Iris pigment epithelial cell (primary cell): ENCODE measurements around the gene NOX4.
A peak's percentile ranks its signal among the peaks of the same experiment; 100 is the strongest.
"Not testable (repeated sequence)": the region's sequence is repeated elsewhere in the genome, so short reads cannot be mapped to it uniquely, and the experiment has no call there.

ENCODE experiments used
- DNase-seq: peaks from one replicate; pipeline ENCODE4 v3.0.0-alpha.2; 2011; ENCODE audit warnings: low read depth

NOX4 gene

DNA sequence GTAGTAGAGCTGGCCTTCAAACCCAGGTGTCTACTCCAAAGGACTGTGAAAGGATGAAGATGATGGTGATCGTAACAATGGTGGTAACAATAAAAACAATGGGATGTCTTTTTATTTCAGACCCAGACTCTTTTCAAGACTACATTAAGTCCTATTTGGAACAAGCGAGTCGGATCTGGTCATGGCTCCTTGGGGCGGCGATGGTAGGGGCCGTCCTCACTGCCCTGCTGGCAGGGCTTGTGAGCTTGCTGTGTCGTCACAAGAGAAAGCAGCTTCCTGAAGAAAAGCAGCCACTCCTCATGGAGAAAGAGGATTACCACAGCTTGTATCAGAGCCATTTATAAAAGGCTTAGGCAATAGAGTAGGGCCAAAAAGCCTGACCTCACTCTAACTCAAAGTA is 196.2 kb downstream of the NOX4 start:
- not testable (repeated sequence) for DNase-seq

DNA sequence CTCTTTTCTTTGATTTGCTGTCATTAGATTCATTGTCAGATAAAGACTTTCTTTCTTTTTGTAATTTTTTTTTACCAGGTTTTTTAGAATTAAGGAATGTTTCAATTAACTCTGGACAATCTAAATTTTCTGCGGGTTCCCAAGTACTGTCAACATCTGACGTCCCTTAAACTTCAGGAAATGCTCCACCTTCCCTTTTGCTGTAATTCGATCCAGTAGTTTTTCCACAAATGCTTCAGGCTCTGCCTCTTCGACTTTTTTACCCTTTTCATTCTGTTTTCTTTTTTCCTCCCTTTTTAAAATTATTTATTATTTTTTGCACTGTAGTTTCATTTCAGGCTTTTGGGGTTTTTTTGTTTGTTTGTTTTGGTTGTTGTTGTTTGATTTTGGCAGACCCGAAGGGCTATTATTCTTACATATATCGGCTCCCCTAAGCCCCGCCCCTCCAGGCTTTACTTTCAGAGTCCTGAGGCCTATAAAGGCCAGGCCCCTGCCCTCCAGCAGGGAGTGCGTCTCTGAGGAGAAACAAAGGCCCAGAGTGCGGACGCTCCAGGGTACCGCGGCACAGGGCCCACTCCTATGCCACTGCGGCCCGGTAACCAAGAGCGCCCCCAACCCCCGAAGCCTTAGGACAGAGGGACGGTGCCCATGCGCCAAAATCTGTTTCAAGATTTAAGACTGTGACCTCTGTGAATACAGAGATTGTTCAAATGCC is 197.1 kb downstream of the NOX4 start:
- DNase-seq, result peak; percentile 30

DNA sequence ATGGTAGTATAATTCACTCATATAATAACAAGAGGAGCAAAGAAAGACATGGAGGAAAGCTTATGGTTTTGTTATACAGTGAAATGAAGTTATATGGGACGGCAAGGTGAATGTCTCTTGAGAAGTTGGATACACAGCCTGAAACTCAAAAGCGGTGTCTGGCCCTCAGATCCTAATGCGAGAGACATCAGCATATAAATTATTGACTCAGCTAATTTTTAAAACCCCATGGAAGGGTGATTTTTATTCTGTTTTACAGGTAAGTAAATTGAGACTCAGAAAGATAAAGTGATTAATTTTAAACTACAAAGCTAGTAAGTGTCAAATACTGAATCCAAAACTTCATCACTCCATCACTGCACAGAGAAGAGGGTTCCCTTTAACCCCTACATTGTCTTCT is 203.2 kb downstream of the NOX4 start:
- DNase-seq, result not testable (repeated sequence)

DNA sequence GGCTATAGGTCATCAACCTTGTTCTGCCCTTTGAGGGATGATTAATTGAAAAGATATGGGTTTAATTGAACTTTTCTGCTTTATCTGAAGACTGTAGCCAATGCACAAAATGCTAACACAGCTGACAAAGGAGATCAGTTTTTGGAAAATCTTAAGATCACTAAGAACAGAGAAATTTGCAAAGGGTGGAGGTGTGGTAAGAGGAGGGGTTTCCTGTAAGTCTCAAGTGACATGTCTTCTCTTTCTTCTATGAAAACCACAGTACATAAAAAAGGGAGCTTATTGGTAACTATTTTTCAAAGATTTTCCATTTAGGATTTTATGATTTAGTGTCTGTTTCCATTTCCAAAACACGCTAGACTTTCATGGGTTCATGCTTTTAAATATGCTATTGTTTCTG is 204.6 kb downstream of the NOX4 start:
- not testable (repeated sequence) for DNase-seq

DNA sequence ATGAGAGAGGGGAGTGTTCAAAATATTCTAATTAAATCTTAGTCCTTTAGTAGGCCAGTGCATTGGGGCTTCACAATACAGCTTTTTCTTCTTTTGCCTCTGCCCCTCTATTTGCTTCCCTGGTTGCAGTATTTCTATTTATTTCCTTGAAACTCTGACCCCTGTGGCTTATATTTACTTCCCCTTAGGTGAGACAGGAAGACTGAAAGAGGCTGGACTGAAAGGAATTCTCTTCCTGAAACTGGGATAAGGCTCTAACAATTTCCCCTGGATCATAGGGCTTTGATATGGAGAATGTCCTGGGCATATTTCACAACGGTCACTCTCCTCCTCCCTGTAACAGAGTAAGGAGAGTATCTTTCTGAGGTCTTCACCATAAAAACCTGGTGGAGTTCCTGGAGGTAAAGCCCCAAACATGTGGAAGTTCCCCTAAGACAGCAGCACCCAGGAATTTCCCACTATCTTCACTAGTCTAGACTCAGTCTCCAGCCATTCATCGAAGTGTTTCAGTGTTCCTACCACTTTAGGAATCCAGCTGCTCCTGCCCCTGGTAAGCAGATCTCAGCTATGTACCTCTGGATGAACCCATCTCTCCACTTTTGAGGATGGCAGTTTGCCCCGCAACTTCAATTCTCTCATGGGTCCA is 210.0 kb downstream of the NOX4 start:
- not testable (repeated sequence) for DNase-seq

DNA sequence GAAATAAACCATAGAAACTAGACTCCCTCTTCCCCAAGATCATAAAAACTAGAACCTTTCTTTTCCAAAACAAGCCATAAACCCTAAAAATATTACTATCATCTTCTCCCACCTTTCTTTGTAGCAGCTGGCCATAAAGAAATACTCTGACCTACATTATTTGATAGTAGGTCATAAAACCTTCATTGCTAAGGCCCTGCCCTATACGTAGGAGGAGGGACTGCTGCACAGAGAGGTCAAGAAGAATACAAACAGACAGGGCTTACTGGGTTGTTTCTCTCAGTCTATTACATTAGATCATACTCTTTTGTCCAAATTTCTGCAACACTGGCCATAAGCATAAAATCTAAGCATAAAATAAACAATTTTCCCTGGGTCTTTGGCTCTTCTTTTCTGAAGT is 212.0 kb downstream of the NOX4 start:
- no peak for DNase-seq

DNA sequence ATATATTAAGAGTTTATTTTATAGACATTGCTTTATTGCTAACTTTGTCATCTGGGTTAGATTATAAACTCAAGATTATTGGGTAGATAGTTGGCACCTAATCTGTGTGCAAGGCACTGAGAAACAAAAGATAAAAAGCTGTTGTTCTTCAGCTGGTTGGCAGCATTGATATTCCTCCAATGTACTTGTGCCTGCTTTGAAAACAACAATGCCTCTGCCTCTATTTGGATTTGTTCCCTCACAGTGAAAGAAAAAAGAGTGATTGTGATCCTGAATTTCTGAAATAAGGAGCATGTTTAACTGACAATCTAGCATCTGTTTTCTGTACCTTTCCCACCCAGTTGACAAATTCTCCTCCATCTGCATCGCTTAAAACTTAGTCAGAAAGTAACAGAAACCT is 215.2 kb downstream of the NOX4 start:
- DNase-seq, result no peak
